ENCODE results near the gene TAOK1. TPM values are rescaled to one million over a fixed set of nuclear protein-coding genes. Genes with fewer than 3 reads are reported as not detected.

Gene TAOK1
- total and polyA plus RNA-seq, 2 of the 13 experiments (the other 11 are each of a cell fraction or from before 2014, with no cell fraction given): 14.1 to 23.0 TPM

- TF ChIP-seq RNF2 (conservative IDR thresholded peaks at IDR 0.05; ENCODE audit: low read depth) (no peak), ZNF451 (CRISPR knock-in tag; IDR thresholded peaks at IDR 0.05) (no peak), SMARCE1 (IDR thresholded peaks at IDR 0.05; ENCODE audit: borderline replicate concordance) (no peak), ATF3 (CRISPR knock-in tag; IDR thresholded peaks at IDR 0.05) (no peak), ETS1 (CRISPR knock-in tag; IDR thresholded peaks at IDR 0.05) (no peak), ZGPAT (CRISPR knock-in tag; IDR thresholded peaks at IDR 0.05) (peak; percentile 27; the same call in 1 of the 2 replicates), TMF1 (CRISPR knock-in tag; IDR thresholded peaks at IDR 0.05; ENCODE audit: low read depth) (no peak), PITX1 (CRISPR knock-in tag; IDR thresholded peaks at IDR 0.05) (peak; percentile 15; the same call in 1 of the 2 replicates), ZNF7 (CRISPR knock-in tag; IDR thresholded peaks at IDR 0.05) (peak; percentile 82), SP1 (IDR thresholded peaks at IDR 0.05) (no peak), SP1 (CRISPR knock-in tag; IDR thresholded peaks at IDR 0.05) (peak; percentile 58), FOXJ3 (CRISPR knock-in tag; IDR thresholded peaks at IDR 0.05; ENCODE audit: borderline replicate concordance) (no peak), NFKB2 (CRISPR knock-in tag; IDR thresholded peaks at IDR 0.05; ENCODE audit: borderline replicate concordance) (0 out of 2 replicates have a peak, but pooled peaks have one; percentile 60), ZNF776 (CRISPR knock-in tag; IDR thresholded peaks at IDR 0.05) (peak; percentile 27; the same call in 1 of the 2 replicates), CHD2 (IDR thresholded peaks at IDR 0.05; ENCODE audit: low read depth, low read length) (no peak; the same call in 1 of the 2 replicates), SMAD3 (CRISPR knock-in tag; IDR thresholded peaks at IDR 0.05) (no peak), NFATC3 (CRISPR knock-in tag; IDR thresholded peaks at IDR 0.05) (no peak), DNMT1 (CRISPR knock-in tag; IDR thresholded peaks at IDR 0.05) (no peak), AKAP8 (CRISPR knock-in tag; IDR thresholded peaks at IDR 0.05) (no peak)
- TF ChIP-seq, protein P1, sequence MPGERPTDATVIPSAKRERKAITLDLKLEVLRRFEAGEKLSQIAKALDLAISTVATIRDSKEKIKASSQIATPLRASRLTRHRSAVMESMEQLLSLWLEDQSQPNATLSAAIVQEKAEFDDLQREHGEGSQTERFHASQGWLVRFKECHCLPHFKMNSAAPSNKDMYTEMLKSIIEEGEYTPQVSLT (CRISPR knock-in tag; IDR thresholded peaks at IDR 0.05; ENCODE audit: borderline replicate concordance, low read depth): no peak
- TF ChIP-seq, protein P2, sequence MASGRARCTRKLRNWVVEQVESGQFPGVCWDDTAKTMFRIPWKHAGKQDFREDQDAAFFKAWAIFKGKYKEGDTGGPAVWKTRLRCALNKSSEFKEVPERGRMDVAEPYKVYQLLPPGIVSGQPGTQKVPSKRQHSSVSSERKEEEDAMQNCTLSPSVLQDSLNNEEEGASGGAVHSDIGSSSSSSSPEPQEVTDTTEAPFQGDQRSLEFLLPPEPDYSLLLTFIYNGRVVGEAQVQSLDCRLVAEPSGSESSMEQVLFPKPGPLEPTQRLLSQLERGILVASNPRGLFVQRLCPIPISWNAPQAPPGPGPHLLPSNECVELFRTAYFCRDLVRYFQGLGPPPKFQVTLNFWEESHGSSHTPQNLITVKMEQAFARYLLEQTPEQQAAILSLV (CRISPR knock-in tag; IDR thresholded peaks at IDR 0.05; ENCODE audit: borderline replicate concordance): peak; percentile 42; the same call in 1 of the 2 replicates
- TF ChIP-seq, protein P3, sequence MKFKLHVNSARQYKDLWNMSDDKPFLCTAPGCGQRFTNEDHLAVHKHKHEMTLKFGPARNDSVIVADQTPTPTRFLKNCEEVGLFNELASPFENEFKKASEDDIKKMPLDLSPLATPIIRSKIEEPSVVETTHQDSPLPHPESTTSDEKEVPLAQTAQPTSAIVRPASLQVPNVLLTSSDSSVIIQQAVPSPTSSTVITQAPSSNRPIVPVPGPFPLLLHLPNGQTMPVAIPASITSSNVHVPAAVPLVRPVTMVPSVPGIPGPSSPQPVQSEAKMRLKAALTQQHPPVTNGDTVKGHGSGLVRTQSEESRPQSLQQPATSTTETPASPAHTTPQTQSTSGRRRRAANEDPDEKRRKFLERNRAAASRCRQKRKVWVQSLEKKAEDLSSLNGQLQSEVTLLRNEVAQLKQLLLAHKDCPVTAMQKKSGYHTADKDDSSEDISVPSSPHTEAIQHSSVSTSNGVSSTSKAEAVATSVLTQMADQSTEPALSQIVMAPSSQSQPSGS (CRISPR knock-in tag; IDR thresholded peaks at IDR 0.05): peak; percentile 39; the same call in 1 of the 2 replicates
- TF ChIP-seq, protein P4, sequence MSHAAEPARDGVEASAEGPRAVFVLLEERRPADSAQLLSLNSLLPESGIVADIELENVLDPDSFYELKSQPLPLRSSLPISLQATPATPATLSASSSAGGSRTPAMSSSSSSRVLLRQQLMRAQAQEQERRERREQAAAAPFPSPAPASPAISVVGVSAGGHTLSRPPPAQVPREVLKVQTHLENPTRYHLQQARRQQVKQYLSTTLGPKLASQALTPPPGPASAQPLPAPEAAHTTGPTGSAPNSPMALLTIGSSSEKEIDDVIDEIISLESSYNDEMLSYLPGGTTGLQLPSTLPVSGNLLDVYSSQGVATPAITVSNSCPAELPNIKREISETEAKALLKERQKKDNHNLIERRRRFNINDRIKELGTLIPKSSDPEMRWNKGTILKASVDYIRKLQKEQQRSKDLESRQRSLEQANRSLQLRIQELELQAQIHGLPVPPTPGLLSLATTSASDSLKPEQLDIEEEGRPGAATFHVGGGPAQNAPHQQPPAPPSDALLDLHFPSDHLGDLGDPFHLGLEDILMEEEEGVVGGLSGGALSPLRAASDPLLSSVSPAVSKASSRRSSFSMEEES (CRISPR knock-in tag; IDR thresholded peaks at IDR 0.05): no peak
These were observed 178.4 kb downstream of the TAOK1 start, which contains the start of gene TP53I13 (continued) for GRCh38 chr17:29568331-29569244.

Data from HepG2 (cell line).